ENCODE measurements around the gene ERCC4.

The ERCC4 gene

DNA sequence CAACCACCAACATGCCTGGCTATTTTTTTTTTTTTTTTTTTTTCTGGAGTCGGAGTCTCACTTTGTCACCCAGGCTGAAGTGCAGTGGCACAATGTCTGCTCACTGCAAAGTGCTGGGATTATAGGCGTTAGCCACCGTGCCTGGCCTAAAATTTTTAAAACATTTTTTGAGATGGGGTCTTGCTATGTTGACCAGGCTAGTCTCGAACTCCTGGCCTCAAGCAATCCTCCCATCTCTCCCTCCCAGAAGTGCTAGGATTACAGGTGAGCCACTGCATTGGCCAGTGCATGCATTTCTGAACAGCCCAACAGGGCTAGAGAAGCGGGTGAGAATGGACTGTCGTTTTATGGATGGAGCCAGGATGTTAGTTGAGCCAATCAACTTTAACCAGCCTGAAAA, 72.4 kb downstream of the ERCC4 start:
- Histone ChIP-seq H3K36me3 (ENCODE audit: control insufficient read depth in 2 of 2, insufficient read depth in 1 of 2, low read length in 2 of 2) (no peaks in the 10 kb centered on the region), H3K4me1 (ENCODE audit: control insufficient read depth, insufficient read depth, low read length) (no peaks in the 10 kb centered on the region; the same call in 1 of the 2 replicates), H3K4me3 (ENCODE audit: low read depth, low read length) (no peak overlapping the region), H3K9me3 (ENCODE audit: control insufficient read depth, insufficient read depth, low read depth, low read length) (no peaks in the 10 kb centered on the region), H3K27ac (ENCODE audit: extremely low read depth, low read depth, low read length) (no peak overlapping the region)
- POLR2A ChIA-PET: no interaction called here
- TF ChIP-seq ZNF623 (tag by site-specific recombination; IDR thresholded peaks at IDR 0.05) (no peak), ZNF292 (tag by site-specific recombination; IDR thresholded peaks at IDR 0.05; ENCODE audit: borderline replicate concordance, low read depth) (no peak), ZNF404 (tag by site-specific recombination; IDR thresholded peaks at IDR 0.05) (no peak), ZIC2 (tag by site-specific recombination; IDR thresholded peaks at IDR 0.05) (no peak), ZNF555 (tag by site-specific recombination; conservative IDR thresholded peaks at IDR 0.05) (no peak), ZNF223 (tag by site-specific recombination; IDR thresholded peaks at IDR 0.05) (no peak), ZBTB7A (tag by site-specific recombination; IDR thresholded peaks at IDR 0.05; ENCODE audit: low read depth) (no peak), ZNF830 (tag by site-specific recombination; IDR thresholded peaks at IDR 0.05; ENCODE audit: low read depth) (no peak), ZNF510 (tag by site-specific recombination; IDR thresholded peaks at IDR 0.05; ENCODE audit: insufficient replicate concordance) (no peak), ZNF792 (tag by site-specific recombination; IDR thresholded peaks at IDR 0.05) (no peak), ZNF157 (tag by site-specific recombination; IDR thresholded peaks at IDR 0.05) (no peak), OVOL3 (tag by site-specific recombination; IDR thresholded peaks at IDR 0.05) (no peak), ZNF768 (tag by site-specific recombination; IDR thresholded peaks at IDR 0.05) (no peak), ZNF138 (tag by site-specific recombination; IDR thresholded peaks at IDR 0.05; ENCODE audit: borderline replicate concordance) (no peak), ZNF701 (tag by site-specific recombination; IDR thresholded peaks at IDR 0.05) (no peak), KLF9 (tag by site-specific recombination; IDR thresholded peaks at IDR 0.05; ENCODE audit: low read depth) (no peak)
- TF ChIP-seq, protein P1, sequence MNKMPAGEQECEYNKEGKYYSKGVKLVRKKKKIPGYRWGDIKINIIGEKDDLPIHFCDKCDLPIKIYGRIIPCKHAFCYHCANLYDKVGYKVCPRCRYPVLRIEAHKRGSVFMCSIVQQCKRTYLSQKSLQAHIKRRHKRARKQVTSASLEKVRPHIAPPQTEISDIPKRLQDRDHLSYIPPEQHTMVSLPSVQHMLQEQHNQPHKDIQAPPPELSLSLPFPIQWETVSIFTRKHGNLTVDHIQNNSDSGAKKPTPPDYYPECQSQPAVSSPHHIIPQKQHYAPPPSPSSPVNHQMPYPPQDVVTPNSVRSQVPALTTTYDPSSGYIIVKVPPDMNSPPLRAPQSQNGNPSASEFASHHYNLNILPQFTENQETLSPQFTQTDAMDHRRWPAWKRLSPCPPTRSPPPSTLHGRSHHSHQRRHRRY (tag by site-specific recombination; IDR thresholded peaks at IDR 0.05): no peak
- TF ChIP-seq, protein P2, sequence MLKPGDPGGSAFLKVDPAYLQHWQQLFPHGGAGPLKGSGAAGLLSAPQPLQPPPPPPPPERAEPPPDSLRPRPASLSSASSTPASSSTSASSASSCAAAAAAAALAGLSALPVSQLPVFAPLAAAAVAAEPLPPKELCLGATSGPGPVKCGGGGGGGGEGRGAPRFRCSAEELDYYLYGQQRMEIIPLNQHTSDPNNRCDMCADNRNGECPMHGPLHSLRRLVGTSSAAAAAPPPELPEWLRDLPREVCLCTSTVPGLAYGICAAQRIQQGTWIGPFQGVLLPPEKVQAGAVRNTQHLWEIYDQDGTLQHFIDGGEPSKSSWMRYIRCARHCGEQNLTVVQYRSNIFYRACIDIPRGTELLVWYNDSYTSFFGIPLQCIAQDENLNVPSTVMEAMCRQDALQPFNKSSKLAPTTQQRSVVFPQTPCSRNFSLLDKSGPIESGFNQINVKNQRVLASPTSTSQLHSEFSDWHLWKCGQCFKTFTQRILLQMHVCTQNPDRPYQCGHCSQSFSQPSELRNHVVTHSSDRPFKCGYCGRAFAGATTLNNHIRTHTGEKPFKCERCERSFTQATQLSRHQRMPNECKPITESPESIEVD (tag by site-specific recombination; IDR thresholded peaks at IDR 0.05): no peak
- TF ChIP-seq, protein P3, sequence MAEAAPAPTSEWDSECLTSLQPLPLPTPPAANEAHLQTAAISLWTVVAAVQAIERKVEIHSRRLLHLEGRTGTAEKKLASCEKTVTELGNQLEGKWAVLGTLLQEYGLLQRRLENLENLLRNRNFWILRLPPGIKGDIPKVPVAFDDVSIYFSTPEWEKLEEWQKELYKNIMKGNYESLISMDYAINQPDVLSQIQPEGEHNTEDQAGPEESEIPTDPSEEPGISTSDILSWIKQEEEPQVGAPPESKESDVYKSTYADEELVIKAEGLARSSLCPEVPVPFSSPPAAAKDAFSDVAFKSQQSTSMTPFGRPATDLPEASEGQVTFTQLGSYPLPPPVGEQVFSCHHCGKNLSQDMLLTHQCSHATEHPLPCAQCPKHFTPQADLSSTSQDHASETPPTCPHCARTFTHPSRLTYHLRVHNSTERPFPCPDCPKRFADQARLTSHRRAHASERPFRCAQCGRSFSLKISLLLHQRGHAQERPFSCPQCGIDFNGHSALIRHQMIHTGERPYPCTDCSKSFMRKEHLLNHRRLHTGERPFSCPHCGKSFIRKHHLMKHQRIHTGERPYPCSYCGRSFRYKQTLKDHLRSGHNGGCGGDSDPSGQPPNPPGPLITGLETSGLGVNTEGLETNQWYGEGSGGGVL (tag by site-specific recombination; IDR thresholded peaks at IDR 0.05): no peak
- CTCF ChIA-PET: no interaction called here

DNA sequence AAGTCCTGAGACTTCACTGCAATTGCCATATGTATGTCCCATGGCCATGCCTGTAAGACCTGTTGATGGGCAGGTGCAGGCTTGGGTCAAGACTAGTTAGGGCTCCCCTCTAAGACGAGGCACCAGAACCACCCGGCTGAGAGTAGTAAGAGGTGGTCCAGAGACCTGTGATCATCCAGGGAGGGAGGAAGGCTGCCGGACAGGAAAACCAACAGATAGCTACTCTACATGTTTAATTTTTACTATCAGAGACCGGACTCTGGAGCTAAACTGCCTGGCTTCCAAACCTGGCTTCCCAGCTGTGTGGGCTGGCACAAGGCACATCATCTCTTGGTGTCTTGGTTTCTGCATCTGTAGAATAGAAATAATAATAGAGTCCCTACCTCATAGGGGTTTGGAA, 73.0 kb downstream of the ERCC4 start:
- no peaks in the 10 kb centered on the region; the same call in 1 of the 2 replicates for H3K4me1 ChIP-seq (ENCODE audit: control insufficient read depth, insufficient read depth, low read length)
- no peak overlapping the region for H3K4me3 ChIP-seq (ENCODE audit: low read depth, low read length)
- TF ChIP-seq GLIS1 (tag by site-specific recombination; IDR thresholded peaks at IDR 0.05) (no peak), GLIS2 (tag by site-specific recombination; IDR thresholded peaks at IDR 0.05) (no peak), SCRT2 (tag by site-specific recombination; IDR thresholded peaks at IDR 0.05) (peak; percentile 22; the same call in 1 of the 2 replicates)
- H3K9me3 ChIP-seq (ENCODE audit: control insufficient read depth, insufficient read depth, low read depth, low read length): no peaks in the 10 kb centered on the region
- CTCF ChIA-PET: no interaction called here
- POLR2A ChIA-PET: no interaction called here
- H3K36me3 ChIP-seq (ENCODE audit: control insufficient read depth in 2 of 2, insufficient read depth in 1 of 2, low read length in 2 of 2): no peaks in the 10 kb centered on the region
- H3K27ac ChIP-seq (ENCODE audit: extremely low read depth, low read depth, low read length): no peak overlapping the region
